ENCODE measurements around the gene TNS3.

The TNS3 gene

DNA sequence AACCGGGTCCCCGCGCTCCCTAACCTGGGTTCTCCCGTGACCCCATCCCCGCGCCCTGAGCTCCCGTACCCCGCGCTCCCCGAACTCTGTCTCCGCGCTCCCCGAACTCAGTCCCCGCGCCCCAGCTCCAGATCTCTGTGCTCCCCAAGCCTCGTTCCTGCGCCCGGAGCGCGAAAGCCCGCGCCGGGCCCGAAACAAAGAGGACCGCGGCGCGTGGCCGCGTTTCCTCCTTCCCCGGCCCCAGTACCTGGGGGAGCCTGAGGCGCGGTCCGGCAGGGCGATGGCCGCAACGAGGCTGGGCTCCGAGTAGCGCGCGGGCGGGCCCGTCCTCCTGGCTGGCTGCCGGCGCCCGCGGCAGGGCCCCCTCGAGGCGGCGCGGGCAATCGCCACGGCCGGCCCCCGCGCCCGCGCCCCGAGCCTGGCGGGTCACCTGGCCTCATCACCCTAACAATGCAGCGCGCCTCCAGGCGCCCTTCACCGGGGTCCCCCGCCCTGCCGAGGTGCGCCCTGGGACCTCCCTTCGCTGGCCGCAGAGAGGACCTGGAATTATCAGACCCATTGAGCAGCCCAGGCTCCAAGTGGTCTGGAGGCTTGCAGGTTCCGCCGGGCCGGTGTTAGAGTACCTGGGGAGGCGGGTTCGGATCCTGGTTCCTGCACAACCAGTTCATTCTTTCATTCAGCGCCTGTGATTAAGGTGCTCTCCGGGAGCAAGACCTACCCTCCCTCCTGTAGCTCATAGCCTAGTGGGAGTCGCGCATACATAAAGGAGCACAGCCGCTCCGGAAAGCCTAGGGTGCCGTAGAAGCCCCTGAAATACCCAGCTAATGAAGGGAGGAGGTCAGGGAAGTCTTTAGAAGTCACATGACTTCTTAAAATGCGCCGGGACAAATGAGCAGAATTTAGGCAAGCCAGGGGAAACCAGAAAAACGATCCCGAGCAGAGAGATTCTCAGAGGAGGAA, at the start of gene TNS3:
Gene TNS3 (minus strand): TSS at position 308 of the 960 bp plus-strand sequence. CDS start 142,475 bp downstream, outside the sequence.
- no peak for TF ChIP-seq Cebpa-rat (IDR thresholded peaks at IDR 0.05)
- H3K27ac ChIP-seq, result peak within 1 kb of the TSS; percentile 81 to 96 (median 88)
- peak within 1 kb of the TSS; percentile 86 to 99 (median 96) for H3K4me2 ChIP-seq
- peaks cover 40 to 84% (median 59%) of the 10 kb centered on the region in 10 experiments for H3K4me1 ChIP-seq
- H3K9me3 ChIP-seq (replicated peaks in 1 of 11), result peaks cover 0 to 9% (median 6%) of the 10 kb centered on the region in 11 experiments; a peak in 10 of 22 replicates
- H3K27me3 ChIP-seq, result peaks cover 8 to 41% (median 36%) of the 10 kb centered on the region in 11 experiments; a peak in 21 of 22 replicates
- H3K9ac ChIP-seq, result peak within 1 kb of the TSS; percentile 84 to 94 (median 91)
- H4K20me1 ChIP-seq, result no peaks in the 10 kb centered on the region
- peak within 1 kb of the TSS; percentile 79 to 92 (median 84) for H3K4me3 ChIP-seq
- H3K36me3 ChIP-seq, result no peaks in the 10 kb centered on the region

DNA sequence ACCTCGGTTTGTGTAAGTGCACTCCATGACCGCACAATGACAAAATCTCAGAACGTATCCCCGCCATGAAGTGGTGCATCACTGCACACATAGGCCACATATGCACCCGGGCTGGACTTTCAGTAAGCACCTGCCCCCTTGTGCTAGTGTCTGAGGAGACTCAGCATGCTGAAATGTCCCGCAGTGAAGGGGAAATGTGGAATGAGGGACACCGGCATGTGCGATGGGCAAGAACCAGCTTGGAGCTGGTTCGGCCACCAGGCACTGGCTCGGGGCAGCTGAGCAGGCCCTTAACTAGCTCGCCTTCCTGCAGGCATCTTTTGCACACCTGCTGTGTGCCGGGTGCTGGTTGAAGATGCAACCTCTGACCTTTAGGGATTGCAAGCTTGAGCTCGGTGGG, 49.8 kb upstream of the TNS3 start:
- Histone ChIP-seq H3K27ac (no peak overlapping the region), H4K20me1 (no peaks in the 10 kb centered on the region), H3K4me2 (peak overlapping the region; percentile 43 to 96 (median 62); a peak in 19 of 22 replicates), H3K27me3 (peaks cover 0 to 16% (median 0%) of the 10 kb centered on the region in 11 experiments; a peak in 3 of 22 replicates), H3K9me3 (replicated peaks in 1 of 11) (peaks cover 0 to 8% (median 0%) of the 10 kb centered on the region in 11 experiments; a peak in 4 of 22 replicates), H3K9ac (no peak overlapping the region), H3K4me3 (no peak overlapping the region), H3K4me1 (peaks cover 66 to 76% (median 72%) of the 10 kb centered on the region in 10 experiments), H3K36me3 (no peaks in the 10 kb centered on the region)
- no peak for TF ChIP-seq Cebpa-rat (IDR thresholded peaks at IDR 0.05)

DNA sequence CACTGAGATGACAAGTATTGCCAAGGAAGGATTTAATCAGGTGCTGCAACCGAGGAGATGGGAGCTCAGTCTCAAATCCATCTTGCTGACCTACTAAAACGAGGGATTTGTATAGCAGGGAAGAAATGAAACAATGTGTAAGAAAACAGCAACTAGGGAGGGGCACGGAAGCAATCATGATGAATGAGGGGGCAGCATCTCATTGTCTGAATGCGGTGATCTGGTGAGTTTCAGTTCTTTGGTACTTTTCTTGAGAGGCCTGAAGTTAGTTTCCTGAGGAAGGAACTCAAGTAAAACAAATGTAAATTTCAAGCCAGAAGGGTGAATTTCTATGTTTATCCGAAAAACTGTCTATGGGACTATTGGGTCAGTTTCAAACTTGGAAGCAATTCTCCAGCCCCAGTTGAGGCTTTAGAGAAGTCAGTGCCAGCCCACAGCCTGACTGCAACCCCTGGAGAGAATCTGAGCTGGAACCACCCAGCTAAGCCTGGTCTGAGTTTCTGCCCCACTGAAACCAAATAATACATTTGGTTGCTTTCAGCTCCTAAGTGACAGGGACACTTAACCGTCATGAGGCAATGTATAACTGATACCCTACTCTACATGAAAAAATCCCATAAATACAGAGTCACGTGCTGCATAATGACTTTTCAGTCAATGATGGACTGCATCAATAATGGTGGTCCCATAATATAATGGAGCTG, 45.8 kb upstream of the TNS3 start:
- Histone ChIP-seq H3K9me3 (replicated peaks in 1 of 11) (peaks cover 0 to 8% (median 0%) of the 10 kb centered on the region in 11 experiments; a peak in 4 of 22 replicates), H4K20me1 (no peaks in the 10 kb centered on the region), H3K4me3 (no peak overlapping the region), H3K4me1 (peaks cover 56 to 77% (median 70%) of the 10 kb centered on the region in 10 experiments), H3K36me3 (no peaks in the 10 kb centered on the region), H3K9ac (peak overlapping the region in 4 of 11 experiments; percentile 11 to 53 (median 32); a peak in 5 of 22 replicates), H3K4me2 (peak overlapping the region; percentile 54 to 96 (median 80)), H3K27me3 (no peaks in the 10 kb centered on the region), H3K27ac (peak overlapping the region in 8 of 11 experiments; percentile 4 to 57 (median 48); a peak in 11 of 22 replicates)
- TF ChIP-seq Cebpa-rat (IDR thresholded peaks at IDR 0.05), result no peak

DNA sequence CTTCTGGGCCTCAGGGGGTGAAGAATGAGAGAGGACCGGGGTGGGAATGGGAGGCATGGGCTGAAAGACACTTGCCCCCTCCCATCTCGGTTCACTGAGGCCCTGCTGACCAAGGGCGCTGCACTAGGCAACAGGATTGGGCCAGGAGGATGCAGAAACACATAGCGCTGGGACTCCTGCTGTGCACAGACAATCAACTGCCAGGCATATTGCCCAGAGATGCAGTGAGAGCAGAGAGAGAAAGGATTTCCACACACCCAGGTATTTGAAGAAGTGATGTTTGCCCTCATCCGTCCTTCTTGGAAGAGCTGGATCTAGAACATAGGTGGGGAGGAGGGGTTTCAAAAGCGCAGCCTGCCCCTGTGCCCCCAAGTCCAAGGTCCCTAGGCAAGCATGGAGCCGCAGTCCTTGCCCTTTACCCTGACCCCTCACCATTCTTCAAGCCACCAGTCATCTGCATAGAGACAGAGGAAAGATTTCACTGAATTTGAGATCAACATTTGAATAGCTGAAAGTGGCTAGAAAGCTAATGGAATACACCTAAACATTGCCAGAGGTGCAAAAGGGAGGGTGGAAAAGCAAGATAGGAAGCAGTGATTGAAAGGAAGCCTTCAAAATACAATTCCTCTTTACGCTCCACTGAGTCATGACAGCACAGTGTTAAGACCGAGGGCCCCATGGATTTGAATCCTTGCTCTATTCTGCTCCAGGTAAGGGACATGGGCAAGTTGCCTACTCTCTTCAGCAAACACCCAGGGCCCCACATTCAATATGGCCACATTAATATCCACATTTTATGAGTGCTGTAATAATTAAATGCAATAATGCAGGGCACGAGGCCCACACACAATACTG, 44.2 kb upstream of the TNS3 start:
- Histone ChIP-seq H3K9me3 (replicated peaks in 1 of 11) (peaks cover 0 to 8% (median 0%) of the 10 kb centered on the region in 11 experiments; a peak in 4 of 22 replicates), H3K4me2 (peak overlapping the region; percentile 47 to 96 (median 80)), H4K20me1 (no peaks in the 10 kb centered on the region), H3K4me1 (peaks cover 59 to 79% (median 73%) of the 10 kb centered on the region in 10 experiments), H3K36me3 (no peaks in the 10 kb centered on the region), H3K27me3 (peaks cover 0 to under 1% (median 0%) of the 10 kb centered on the region in 11 experiments; a peak in 4 of 22 replicates), H3K27ac (no peak overlapping the region), H3K4me3 (no peak overlapping the region), H3K9ac (no peak overlapping the region)
- TF ChIP-seq Cebpa-rat (IDR thresholded peaks at IDR 0.05), result no peak

DNA sequence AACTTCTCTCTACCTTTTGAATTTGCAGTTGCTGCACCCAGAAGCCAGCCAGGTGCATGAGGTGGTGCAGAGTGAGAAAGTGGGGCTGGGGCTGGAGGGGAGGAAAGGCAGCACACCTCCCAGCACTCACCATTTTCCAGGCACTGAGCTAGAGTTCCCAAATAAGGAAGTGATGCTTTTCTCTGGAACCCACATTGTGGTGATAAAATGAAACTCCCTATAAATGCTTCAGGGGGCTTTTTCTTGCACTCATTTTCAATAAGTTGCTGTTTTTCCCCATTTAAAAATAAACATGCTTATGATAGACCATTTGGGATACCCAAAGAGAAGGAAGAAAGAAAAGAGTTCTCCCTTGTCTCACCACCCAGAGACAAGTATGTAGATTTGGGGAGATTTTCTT, 42.8 kb upstream of the TNS3 start:
- TF ChIP-seq Cebpa-rat (IDR thresholded peaks at IDR 0.05), result no peak
- Histone ChIP-seq H3K27me3 (peaks cover 0 to 14% (median 0%) of the 10 kb centered on the region in 11 experiments; a peak in 8 of 22 replicates), H3K9me3 (replicated peaks in 1 of 11) (peaks cover 0 to 6% (median 0%) of the 10 kb centered on the region in 11 experiments; a peak in 4 of 22 replicates), H3K4me3 (no peak overlapping the region), H3K4me2 (peak overlapping the region; percentile 13 to 96 (median 77); a peak in 15 of 22 replicates), H3K4me1 (peaks cover 66 to 85% (median 80%) of the 10 kb centered on the region in 10 experiments), H3K36me3 (no peaks in the 10 kb centered on the region), H3K9ac (no peak overlapping the region), H3K27ac (no peak overlapping the region), H4K20me1 (no peaks in the 10 kb centered on the region)

DNA sequence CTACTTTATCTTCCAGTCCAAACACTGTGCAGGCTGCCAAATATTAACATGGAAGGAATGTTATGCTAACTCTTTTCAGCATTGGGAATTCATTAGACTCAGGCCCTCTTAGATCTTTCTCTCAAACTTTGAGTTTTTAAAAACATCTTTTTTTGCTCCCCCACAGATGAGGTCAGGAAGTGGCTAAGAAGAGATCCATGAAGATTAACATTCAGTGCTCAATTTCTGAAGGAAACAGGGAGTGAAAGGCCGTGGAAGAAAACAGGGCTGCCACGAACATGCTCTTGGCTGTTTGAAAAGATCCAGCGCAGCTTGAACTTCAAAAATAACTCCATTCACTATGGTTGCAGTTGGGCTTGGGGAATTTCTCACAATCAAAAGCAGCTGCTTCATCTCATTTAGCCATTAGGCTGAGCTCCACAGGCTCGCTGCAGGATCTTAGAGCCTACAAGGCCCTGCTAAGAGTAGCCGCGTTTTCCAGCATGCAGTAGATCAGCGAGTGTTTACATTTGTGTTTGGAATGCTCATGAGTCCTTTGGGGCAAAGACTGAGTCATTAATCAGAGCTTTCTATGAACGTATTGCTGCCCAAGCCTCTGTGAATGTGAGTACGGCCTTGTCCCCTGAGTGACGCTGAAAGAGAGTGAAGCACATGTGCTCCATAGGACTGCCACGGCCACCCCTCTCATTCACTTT, 41.2 kb upstream of the TNS3 start:
- H4K20me1 ChIP-seq, result no peaks in the 10 kb centered on the region
- H3K9ac ChIP-seq, result 0 out of 22 replicates have a peak overlapping the region, but pooled peaks of 1 of the 11 experiments have one; percentile 6
- peak overlapping the region in 1 of 11 experiments; percentile 29; a peak in 3 of 22 replicates for H3K27ac ChIP-seq
- H3K9me3 ChIP-seq (replicated peaks in 1 of 11), result no peaks in the 10 kb centered on the region
- H3K27me3 ChIP-seq, result peaks cover 0 to 19% (median 0%) of the 10 kb centered on the region in 11 experiments; a peak in 8 of 22 replicates
- no peak for TF ChIP-seq Cebpa-rat (IDR thresholded peaks at IDR 0.05)
- H3K36me3 ChIP-seq, result no peaks in the 10 kb centered on the region
- H3K4me2 ChIP-seq, result peak overlapping the region in 9 of 11 experiments; percentile 35 to 98 (median 90); a peak in 15 of 22 replicates
- peaks cover 59 to 77% (median 73%) of the 10 kb centered on the region in 10 experiments for H3K4me1 ChIP-seq
- no peak overlapping the region for H3K4me3 ChIP-seq

DNA sequence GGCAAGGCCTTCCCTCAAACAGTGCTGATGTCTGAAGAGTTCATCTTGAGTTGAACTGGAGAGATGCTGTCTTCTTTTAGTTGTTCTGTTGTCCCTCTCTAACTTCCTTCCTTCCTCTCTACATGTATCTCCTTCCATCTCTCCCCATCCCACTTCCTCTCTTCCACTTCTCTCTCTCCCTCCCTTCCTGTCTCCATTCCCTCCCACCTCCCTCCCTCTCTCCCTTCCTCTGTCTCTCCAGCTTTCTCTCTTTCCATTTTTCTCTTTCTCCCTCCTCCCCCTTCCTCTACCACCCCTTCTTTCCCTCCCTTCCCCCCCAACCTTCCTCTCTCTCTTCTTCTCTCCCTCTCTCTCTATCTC, 40.7 kb upstream of the TNS3 start:
- Histone ChIP-seq H3K36me3 (no peaks in the 10 kb centered on the region), H4K20me1 (no peaks in the 10 kb centered on the region), H3K4me2 (peak overlapping the region; percentile 66 to 98 (median 90)), H3K4me1 (peaks cover 53 to 72% (median 68%) of the 10 kb centered on the region in 10 experiments), H3K9me3 (replicated peaks in 1 of 11) (no peaks in the 10 kb centered on the region), H3K4me3 (peak overlapping the region in 5 of 10 experiments; percentile 8 to 38 (median 29); a peak in 6 of 20 replicates), H3K9ac (peak overlapping the region in 3 of 11 experiments; percentile 39 to 47 (median 39); a peak in 3 of 22 replicates), H3K27ac (peak overlapping the region in 7 of 11 experiments; percentile 24 to 66 (median 46); a peak in 13 of 22 replicates), H3K27me3 (peaks cover 0 to 19% (median 0%) of the 10 kb centered on the region in 11 experiments; a peak in 8 of 22 replicates)
- no peak for TF ChIP-seq Cebpa-rat (IDR thresholded peaks at IDR 0.05)
